Measurements from ENCODE around the gene PBRM1. TPM values are rescaled to one million over a fixed set of nuclear protein-coding genes. Genes with fewer than 3 reads are reported as not detected.

The PBRM1 gene
- total and polyA plus RNA-seq, 2 donors (not counting 1 experiment from before 2014, with no cell fraction given): 16.8 to 85.9 TPM

DNA sequence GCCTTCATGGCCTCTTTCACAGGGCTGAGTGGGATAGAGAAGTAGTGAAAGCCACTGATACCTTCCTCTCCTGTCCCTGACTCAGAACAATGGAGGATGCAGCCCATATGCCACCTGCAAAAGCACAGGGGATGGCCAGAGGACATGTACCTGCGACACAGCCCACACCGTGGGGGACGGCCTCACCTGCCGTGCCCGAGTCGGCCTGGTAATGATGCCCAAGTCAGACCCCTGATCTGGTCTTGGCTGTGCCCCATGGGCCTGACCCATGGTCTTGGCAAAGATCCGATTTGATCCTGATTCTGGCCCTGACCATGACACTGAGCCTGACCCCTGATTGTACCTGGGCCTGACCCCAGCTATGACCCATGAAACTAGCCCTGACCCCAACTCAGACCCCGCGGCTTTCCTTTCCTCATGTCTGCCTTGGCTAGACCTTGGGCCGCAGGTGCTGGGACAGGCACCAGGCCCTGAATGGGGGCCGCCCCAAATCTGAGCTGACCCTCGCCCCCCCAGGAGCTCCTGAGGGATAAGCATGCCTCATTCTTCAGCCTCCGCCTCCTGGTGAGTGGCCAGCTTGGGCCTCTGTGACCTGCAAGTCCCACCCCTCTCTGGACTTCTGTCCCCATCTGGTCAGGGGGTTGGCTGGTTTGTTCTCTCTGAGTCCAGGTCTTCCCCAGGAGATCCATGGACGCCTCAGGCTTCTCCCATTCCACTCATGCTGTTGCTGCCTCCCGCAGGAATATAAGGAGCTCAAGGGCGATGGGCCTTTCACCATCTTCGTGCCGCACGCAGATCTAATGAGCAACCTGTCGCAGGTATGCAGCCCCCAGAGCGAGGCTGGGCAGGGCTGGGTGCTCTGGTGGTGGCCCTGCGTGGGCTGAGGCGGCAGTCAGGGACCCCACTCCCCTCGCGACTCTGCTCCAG lies 167.7 kb downstream of the PBRM1 start:
- TF ChIP-seq CTCF (IDR thresholded peaks at IDR 0.05) (no peak), EZH2 (IDR thresholded peaks at IDR 0.05; ENCODE audit: borderline replicate concordance, insufficient read depth, low read depth, low read length, poor library complexity, severe bottlenecking) (no peak)
- ChIA-PET POLR2A (no interaction called here), CTCF (interaction anchor here (0.6 kb wide), 1 partner anchor 27 kb away, joined by 3 read pairs; no protein-coding TSS in a partner anchor)
- H3K9ac ChIP-seq (ENCODE audit: low read length): no peak overlapping the region
- Mint-ChIP-seq H3K4me1 (no peaks in the 10 kb centered on the region), H3K4me3 (no peak overlapping the region), H3K27me3 (no peaks in the 10 kb centered on the region), H3K9me3 (ENCODE audit: insufficient read depth) (no peaks in the 10 kb centered on the region), H3K27ac (no peak overlapping the region)
- no peaks in the 10 kb centered on the region for H3K4me1 ChIP-seq (ENCODE audit: control insufficient read depth in 2 of 2, insufficient read depth in 2 of 2, low read length in 2 of 2)
- no peaks in the 10 kb centered on the region for H3K79me2 ChIP-seq (ENCODE audit: control insufficient read depth, insufficient read depth, low read length)
- no peak overlapping the region for H3K27ac ChIP-seq (ENCODE audit: low read length in 2 of 2)
- no peaks in the 10 kb centered on the region for H4K20me1 ChIP-seq (ENCODE audit: control insufficient read depth, insufficient read depth, low read length, poor library complexity, severe bottlenecking)
- H2AFZ ChIP-seq (ENCODE audit: insufficient read depth, low read depth, low read length, poor library complexity, severe bottlenecking): no peak overlapping the region
- no peaks in the 10 kb centered on the region for H3K9me3 ChIP-seq (ENCODE audit: control extremely low read depth in 1 of 3, control insufficient read depth in 2 of 3, insufficient read depth in 1 of 3, low read length in 2 of 3)
- no peaks in the 10 kb centered on the region for H3K27me3 ChIP-seq (replicated peaks in 1 of 4; ENCODE audit: control extremely low read depth in 1 of 4, control insufficient read depth in 3 of 4, insufficient read depth in 4 of 4, low read length in 3 of 4)
- no peak overlapping the region for H3K4me3 ChIP-seq (ENCODE audit: control extremely low read depth in 1 of 5, extremely low read depth in 1 of 5, insufficient read depth in 1 of 5, low read depth in 2 of 5, low read length in 4 of 5)
- WGBS (ENCODE audit: insufficient coverage): 91% methylated on average over 25 of the region's 25 CpGs
- H3K4me2 ChIP-seq (replicated peaks; ENCODE audit: low read depth, low read length, poor library complexity, severe bottlenecking): no peak overlapping the region
- H3K36me3 ChIP-seq (replicated peaks in 1 of 2; ENCODE audit: control extremely low read depth in 1 of 2, control insufficient read depth in 1 of 2, extremely low read depth in 1 of 2, insufficient read depth in 2 of 2, low read length in 1 of 2): no peaks in the 10 kb centered on the region
- intact Hi-C loops (cut with micrococcal nuclease): no loop called here
- no peak for ATAC-seq (ENCODE audit: low read depth)
- DNase-seq: no peak

DNA sequence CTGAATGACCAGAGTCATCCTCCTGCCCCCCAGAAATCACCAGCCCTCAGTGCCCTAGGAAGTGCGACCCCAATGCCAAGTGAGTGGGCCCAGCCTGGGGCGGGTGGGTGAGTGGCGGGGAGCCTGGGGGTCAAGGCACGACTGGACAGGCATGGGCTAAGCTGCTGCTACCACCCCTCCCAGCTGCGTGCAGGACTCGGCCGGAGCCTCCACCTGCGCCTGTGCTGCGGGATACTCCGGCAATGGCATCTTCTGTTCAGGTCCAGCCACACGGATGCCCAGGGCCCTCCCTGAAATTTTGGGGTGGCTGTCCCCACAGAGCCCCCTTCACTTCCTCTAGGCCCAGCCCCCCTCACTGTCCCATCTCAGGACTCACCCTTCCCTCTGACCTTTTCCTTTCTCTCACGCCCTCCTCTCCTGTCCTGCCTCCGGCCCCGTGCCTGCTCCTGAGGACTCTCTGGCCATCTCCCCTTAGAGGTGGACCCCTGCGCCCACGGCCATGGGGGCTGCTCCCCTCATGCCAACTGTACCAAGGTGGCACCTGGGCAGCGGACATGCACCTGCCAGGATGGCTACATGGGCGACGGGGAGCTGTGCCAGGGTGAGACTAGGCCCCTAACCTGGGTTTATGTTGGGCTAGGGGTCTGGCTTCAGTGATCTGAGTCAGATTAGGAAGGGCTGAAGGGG lies 169.1 kb downstream of the PBRM1 start:
- H3K27me3 Mint-ChIP-seq: no peaks in the 10 kb centered on the region
- DNase-seq: no peak
- Histone ChIP-seq H3K79me2 (ENCODE audit: control insufficient read depth, insufficient read depth, low read length) (no peaks in the 10 kb centered on the region), H4K20me1 (ENCODE audit: control insufficient read depth, insufficient read depth, low read length, poor library complexity, severe bottlenecking) (no peaks in the 10 kb centered on the region), H3K4me1 (ENCODE audit: control insufficient read depth in 2 of 2, insufficient read depth in 2 of 2, low read length in 2 of 2) (no peaks in the 10 kb centered on the region), H3K27me3 (replicated peaks in 1 of 4; ENCODE audit: control extremely low read depth in 1 of 4, control insufficient read depth in 3 of 4, insufficient read depth in 4 of 4, low read length in 3 of 4) (no peaks in the 10 kb centered on the region), H2AFZ (ENCODE audit: insufficient read depth, low read depth, low read length, poor library complexity, severe bottlenecking) (no peak overlapping the region), H3K9me3 (ENCODE audit: control extremely low read depth in 1 of 3, control insufficient read depth in 2 of 3, insufficient read depth in 1 of 3, low read length in 2 of 3) (no peaks in the 10 kb centered on the region), H3K9ac (ENCODE audit: low read length) (no peak overlapping the region), H3K27ac (ENCODE audit: low read length in 2 of 2) (no peak overlapping the region), H3K36me3 (replicated peaks in 1 of 2; ENCODE audit: control extremely low read depth in 1 of 2, control insufficient read depth in 1 of 2, extremely low read depth in 1 of 2, insufficient read depth in 2 of 2, low read length in 1 of 2) (no peaks in the 10 kb centered on the region), H3K4me3 (ENCODE audit: control extremely low read depth in 1 of 5, extremely low read depth in 1 of 5, insufficient read depth in 1 of 5, low read depth in 2 of 5, low read length in 4 of 5) (no peak overlapping the region), H3K4me2 (replicated peaks; ENCODE audit: low read depth, low read length, poor library complexity, severe bottlenecking) (no peak overlapping the region)
- POLR2A ChIA-PET: no interaction called here
- no peak for TF ChIP-seq EZH2 (IDR thresholded peaks at IDR 0.05; ENCODE audit: borderline replicate concordance, insufficient read depth, low read depth, low read length, poor library complexity, severe bottlenecking)
- TF ChIP-seq CTCF (IDR thresholded peaks at IDR 0.05): no peak
- 96% methylated on average over 18 of the region's 19 CpGs for WGBS (ENCODE audit: insufficient coverage)
- H3K9me3 Mint-ChIP-seq (ENCODE audit: insufficient read depth): no peaks in the 10 kb centered on the region
- intact Hi-C loops (cut with micrococcal nuclease): no loop called here
- H3K4me3 Mint-ChIP-seq: no peak overlapping the region
- no peak for ATAC-seq (ENCODE audit: low read depth)
- CTCF ChIA-PET: no interaction called here
- H3K4me1 Mint-ChIP-seq: no peaks in the 10 kb centered on the region
- no peak overlapping the region for H3K27ac Mint-ChIP-seq
